HepG2 (cell line): ENCODE measurements around the gene CYP4F2. TPM values are rescaled to one million over a fixed set of nuclear protein-coding genes. Genes with fewer than 3 reads are reported as not detected.

ENCODE experiments used
- ATAC-seq: fragments of 200-7000 bp; cut with Tn5 transposase; 3 replicates; pipeline ENCODE4 v1.9.1; 2020; ENCODE audit warnings: mild to moderate bottlenecking, moderate library complexity
- BruUV-seq: library from RNA; stranded (reverse); fragments of 400-500 nt; replicated peaks from 2 replicates; lab custom pipeline; 2021; lab: Mats Ljungman, UMichigan
- CTCF ChIA-PET: fragments of 300-600 bp; formaldehyde crosslinking; extraction: SDS; loops from one replicate; lab custom pipeline; 2021; ENCODE audit warnings: low total read pairs, inconsistent platforms, low intra/inter-chr PET ratio; lab: Yijun Ruan, JAX
- POLR2A ChIA-PET: fragments of 350-600 bp; sonication (Branson Sonifier 250); formaldehyde crosslinking; loops from one replicate; lab custom pipeline; 2020; ENCODE audit warnings: antibody characterized with exemption, inconsistent platforms; lab: Yijun Ruan, JAX
- DNase-seq: peaks from one replicate; pipeline ENCODE4 v3.0.0-alpha.2; 2015; ENCODE audit warnings: low spot score
- FAIRE-seq: peaks from 3 replicates; lab custom pipeline; 2011; peaks lifted over from hg19 to GRCh38; lab: Jason Lieb, UNC
- H2AFZ ChIP-seq: one replicate; pipeline ENCODE4 v1.6.1; 2011; ENCODE audit warnings: low read length, inconsistent platforms
- H3K27ac ChIP-seq: fragments of 300-600 bp; 3 replicates; pipeline ENCODE4 v1.8.0; 2011; ENCODE audit warnings: mixed run types, mild to moderate bottlenecking, mixed read lengths, low read length, inconsistent platforms; ENCODE audit not compliant: insufficient read depth; ENCODE audit errors: extremely low read length
- H3K27me3 ChIP-seq, 2 experiments: fragments of 200-600 bp in 1 of 2; 2 replicates in 1 of 2; 3 replicates in 1 of 2; pipeline versions ENCODE4 v1.6.0 to v1.8.0; 2011; ENCODE audit warnings: low read length in 2 of 2, mild to moderate bottlenecking in 2 of 2, moderate library complexity in 2 of 2, inconsistent platforms in 1 of 2; ENCODE audit not compliant: insufficient read depth in 2 of 2, control insufficient read depth in 1 of 2
- H3K36me3 ChIP-seq, 2 experiments: fragments of 200-600 bp in 1 of 2; replicated peaks in 1 of 2; 2 replicates in 1 of 2; 3 replicates in 1 of 2; pipeline versions ENCODE4 v1.5.1 to v1.8.0; 2011; ENCODE audit warnings: low read length in 2 of 2, inconsistent platforms in 1 of 2; ENCODE audit not compliant: insufficient read depth in 2 of 2, control insufficient read depth in 1 of 2
- H3K4me1 ChIP-seq: 2 replicates; pipeline ENCODE4 v1.5.1; 2012; ENCODE audit warnings: low read length, inconsistent platforms; ENCODE audit not compliant: insufficient read depth
- H3K4me2 ChIP-seq: 2 replicates; pipeline ENCODE4 v1.6.0; 2011; ENCODE audit warnings: low read depth, low read length, inconsistent platforms
- H3K4me3 ChIP-seq, 3 experiments: fragments of 200-600 bp in 1 of 3; sonication (generic), shearing (Covaris generic) in 1 of 3; replicated peaks in 1 of 3; 2 replicates each; pipeline ENCODE4 v1.5.1; 2011 to 2016; ENCODE audit warnings: low read length in 3 of 3, inconsistent platforms in 2 of 3, low read depth in 2 of 3, mild to moderate bottlenecking in 2 of 3, control low read depth in 1 of 3, mixed read lengths in 1 of 3; ENCODE audit not compliant: insufficient read depth in 1 of 3
- H3K79me2 ChIP-seq: one replicate; pipeline ENCODE4 v1.6.1; 2011; ENCODE audit warnings: low read length, inconsistent platforms; ENCODE audit not compliant: insufficient read depth
- H3K9ac ChIP-seq: 2 replicates; pipeline ENCODE4 v1.6.0; 2011; ENCODE audit warnings: mild to moderate bottlenecking, low read depth, low read length, inconsistent platforms; ENCODE audit not compliant: insufficient read depth
- H3K9me3 ChIP-seq: 2 replicates; pipeline ENCODE4 v1.5.1; 2012; ENCODE audit warnings: mild to moderate bottlenecking, low read length
- H4K20me1 ChIP-seq: 2 replicates; pipeline ENCODE4 v1.6.0; 2011; ENCODE audit warnings: inconsistent platforms, mild to moderate bottlenecking, low read length, moderate library complexity; ENCODE audit not compliant: insufficient read depth
- EP300 ChIP-seq, 3 experiments: sonication (generic) in 1 of 3; formaldehyde crosslinking in 1 of 3; IDR thresholded peaks; 2 replicates each; pipeline versions ENCODE4 v1.5.1 to v1.6.1; 2011 to 2020; ENCODE audit warnings: low read depth in 2 of 3, low read length in 2 of 3, borderline replicate concordance in 1 of 3, improper control_type of control experiment in 1 of 3, mild to moderate bottlenecking in 1 of 3, missing genetic modification reagents in 1 of 3, moderate library complexity in 1 of 3
- GZF1 ChIP-seq: sonication (generic); formaldehyde crosslinking; IDR thresholded peaks from 2 replicates; pipeline ENCODE4 v1.5.1; 2020; ENCODE audit warnings: mild to moderate bottlenecking, missing genetic modification reagents
- NFAT5 ChIP-seq: sonication (generic); formaldehyde crosslinking; IDR thresholded peaks from 2 replicates; pipeline ENCODE4 v1.4.0; 2020; ENCODE audit warnings: missing genetic modification reagents
- NFE2L2 ChIP-seq: fragments of 150-350 bp; IDR thresholded peaks from 2 replicates; pipeline ENCODE4 v1.6.1; 2014; ENCODE audit warnings: low read length
- RARG ChIP-seq: sonication (generic); formaldehyde crosslinking; IDR thresholded peaks from 2 replicates; pipeline ENCODE4 v1.4.0; 2020; ENCODE audit warnings: low read depth, mild to moderate bottlenecking, missing genetic modification reagents
- THAP11 ChIP-seq: IDR thresholded peaks from 2 replicates; pipeline ENCODE4 v1.6.1; 2016; ENCODE audit warnings: missing biosample characterization, missing genetic modification reagents
- ZNF121 ChIP-seq: sonication (generic); formaldehyde crosslinking; IDR thresholded peaks from 2 replicates; pipeline ENCODE4 v1.5.0; 2020; ENCODE audit warnings: mild to moderate bottlenecking, missing genetic modification reagents
- ZSCAN20 ChIP-seq: sonication (generic); formaldehyde crosslinking; IDR thresholded peaks from 2 replicates; pipeline ENCODE4 v1.4.0; 2020; ENCODE audit warnings: missing genetic modification reagents, mild to moderate bottlenecking, borderline replicate concordance
- ZZZ3 ChIP-seq: sonication (generic); formaldehyde crosslinking; IDR thresholded peaks from 2 replicates; pipeline ENCODE4 v1.4.0; 2020; ENCODE audit warnings: missing genetic modification reagents, mild to moderate bottlenecking, borderline replicate concordance
- WGBS: methylation state at CpG from one replicate; pipeline ENCODE4 v1.1.6; 2017; ENCODE audit warnings: low lambda C conversion rate; 5-methylcytosine and 5-hydroxymethylcytosine counted together
- in situ Hi-C: cut with HindIII; loops from 2 replicates; pipeline ENCODE4 v1.10.0; 2017; ENCODE audit warnings: low pct_unique_long_range_greater_than_20kb; ENCODE audit not compliant: extremely low pct_ligation_motif_present
- intact Hi-C: fragments of 100-400 bp; cut with micrococcal nuclease; formaldehyde crosslinking; loops from one replicate; pipeline ENCODE4 v1.10.0; 2022; ENCODE audit not compliant: unreplicated experiment
- polyA plus RNA-seq, 8 experiments: library from polyadenylated mRNA; depleted of rRNA in 3 of 8; stranded (reverse) in 7 of 8; unstranded in 1 of 8; fragments of >200 nt; fragmentation: Illumina TruSeq in 4 of 8; extraction: Trizol in 4 of 8; gene quantifications; 2 replicates each; pipeline versions ENCODE4 v1.2.1 to v1.2.3, GENCODE V29; 2011 to 2016; ENCODE audit warnings: low read depth in 4 of 8, missing spikeins in 1 of 8, mixed read lengths in 1 of 8; ENCODE audit not compliant: insufficient read depth in 1 of 8
- total RNA-seq, 5 experiments: library from RNA; depleted of rRNA; stranded (reverse); fragments of >200 nt; fragmentation: Illumina TruSeq; extraction: Trizol; gene quantifications; 2 replicates each; pipeline ENCODE4 v1.2.3, GENCODE V29; 2016; ENCODE audit warnings: low read depth in 1 of 5

The CYP4F2 gene
- total and polyA plus RNA-seq, 2 of the 13 experiments (the other 11 are each of a cell fraction or from before 2014, with no cell fraction given) = 3.7 to 3.9 TPM

GRCh38 chr19:15937771-15938170 is 39.9 kb upstream of the CYP4F2 start (continued):
- TF ChIP-seq EP300 (IDR thresholded peaks at IDR 0.05; ENCODE audit: low read depth in 2 of 2, low read length in 2 of 2) = no peak
- no peak for TF ChIP-seq EP300 (CRISPR knock-in tag; IDR thresholded peaks at IDR 0.05; ENCODE audit: borderline replicate concordance)
- no peak for TF ChIP-seq GZF1 (CRISPR knock-in tag)
- no peak for TF ChIP-seq THAP11
- no peak for TF ChIP-seq NFAT5 (CRISPR knock-in tag)

GRCh38 chr19:15936950-15937349 is 39.1 kb upstream of the CYP4F2 start:
- Histone ChIP-seq H3K4me1 (peaks cover 12% of the 10 kb centered on the region), H2AFZ (no peak overlapping the region), H3K4me3 (no peak overlapping the region), H3K27me3 (no peaks in the 10 kb centered on the region), H3K9ac (no peak overlapping the region), H3K27ac (no peak overlapping the region), H3K9me3 (no peaks in the 10 kb centered on the region), H3K4me2 (no peak overlapping the region), H3K36me3 (no peaks in the 10 kb centered on the region), H4K20me1 (no peaks in the 10 kb centered on the region), H3K79me2 (no peaks in the 10 kb centered on the region)
- ChIA-PET POLR2A (no interaction called here), CTCF (no interaction called here)
- DNase-seq (no peak), FAIRE-seq (no peak), ATAC-seq (no peak)
- TF ChIP-seq ZNF121 (CRISPR knock-in tag) = no peak
- TF ChIP-seq NFE2L2 = no peak
- no peak for TF ChIP-seq RARG (CRISPR knock-in tag)
- TF ChIP-seq ZSCAN20 (CRISPR knock-in tag) = no peak
- no peak for TF ChIP-seq ZZZ3 (CRISPR knock-in tag)
- intact Hi-C loops (no loop called here), in situ Hi-C loops (no loop called here)
- no TSS peak for BruUV-seq
- 74% methylated on average over 2 of the region's 2 CpGs for WGBS
